H54 (cell line): ENCODE data around the gene ARHGEF11.
A peak's percentile ranks its signal among the peaks of the same experiment; 100 is the strongest.

Source experiments
- DNase-seq: peaks from one replicate; pipeline ENCODE4 v3.0.0; 2011; ENCODE audit warnings: low spot score, mixed read lengths; ENCODE audit not compliant: insufficient read length
- FAIRE-seq: peaks from 3 replicates; lab custom pipeline; 2011; peaks lifted over from hg19 to GRCh38; lab: Jason Lieb, UNC
- POLR2A ChIP-seq: IDR thresholded peaks from 2 replicates; pipeline ENCODE4 v1.6.1; 2011; ENCODE audit warnings: low read depth, mild to moderate bottlenecking, low read length

ARHGEF11 gene

DNA sequence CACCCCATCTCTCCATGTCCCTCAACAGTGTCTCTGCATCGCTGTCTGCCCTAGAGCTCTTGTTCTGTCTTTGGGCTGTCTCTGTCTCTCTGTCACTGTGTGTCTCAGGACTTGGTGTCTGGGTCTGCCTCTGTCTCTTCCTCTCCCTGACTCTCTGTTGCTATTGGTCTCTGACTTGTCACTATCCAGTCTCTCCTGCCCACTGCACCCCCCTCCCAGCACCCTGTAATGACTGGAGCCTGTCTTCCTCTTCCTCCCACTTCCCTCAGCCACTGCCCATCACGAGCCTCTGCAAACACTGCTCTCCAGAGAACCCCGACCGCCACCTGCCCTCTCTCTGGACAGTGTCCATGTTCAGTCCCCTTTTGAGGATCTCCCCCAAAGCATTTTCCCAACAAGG, 139.9 kb downstream of the ARHGEF11 start:
- TF ChIP-seq POLR2A = no peak
- DNase-seq (no peak), FAIRE-seq (no peak)

DNA sequence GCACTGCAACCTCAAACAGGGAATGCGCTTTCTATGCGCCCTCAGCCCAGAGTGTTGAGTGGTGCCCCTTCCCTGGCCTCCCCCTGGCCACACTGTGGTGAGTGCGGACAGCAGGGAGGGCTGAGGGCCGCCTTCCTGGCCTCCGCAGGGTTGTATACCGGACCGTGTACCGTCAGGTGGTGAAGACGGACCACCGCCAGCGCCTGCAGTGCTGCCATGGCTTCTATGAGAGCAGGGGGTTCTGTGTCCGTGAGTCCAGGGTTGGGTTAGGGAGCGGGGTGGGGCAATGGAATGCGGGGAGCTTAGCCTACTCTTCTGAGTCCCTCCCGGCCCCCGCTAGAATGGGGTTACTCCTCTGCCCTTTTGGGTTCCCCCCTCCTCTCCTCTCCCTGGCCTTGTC, 140.4 kb downstream of the ARHGEF11 start:
- no peak for TF ChIP-seq POLR2A
- DNase-seq = no peak
- FAIRE-seq = no peak

DNA sequence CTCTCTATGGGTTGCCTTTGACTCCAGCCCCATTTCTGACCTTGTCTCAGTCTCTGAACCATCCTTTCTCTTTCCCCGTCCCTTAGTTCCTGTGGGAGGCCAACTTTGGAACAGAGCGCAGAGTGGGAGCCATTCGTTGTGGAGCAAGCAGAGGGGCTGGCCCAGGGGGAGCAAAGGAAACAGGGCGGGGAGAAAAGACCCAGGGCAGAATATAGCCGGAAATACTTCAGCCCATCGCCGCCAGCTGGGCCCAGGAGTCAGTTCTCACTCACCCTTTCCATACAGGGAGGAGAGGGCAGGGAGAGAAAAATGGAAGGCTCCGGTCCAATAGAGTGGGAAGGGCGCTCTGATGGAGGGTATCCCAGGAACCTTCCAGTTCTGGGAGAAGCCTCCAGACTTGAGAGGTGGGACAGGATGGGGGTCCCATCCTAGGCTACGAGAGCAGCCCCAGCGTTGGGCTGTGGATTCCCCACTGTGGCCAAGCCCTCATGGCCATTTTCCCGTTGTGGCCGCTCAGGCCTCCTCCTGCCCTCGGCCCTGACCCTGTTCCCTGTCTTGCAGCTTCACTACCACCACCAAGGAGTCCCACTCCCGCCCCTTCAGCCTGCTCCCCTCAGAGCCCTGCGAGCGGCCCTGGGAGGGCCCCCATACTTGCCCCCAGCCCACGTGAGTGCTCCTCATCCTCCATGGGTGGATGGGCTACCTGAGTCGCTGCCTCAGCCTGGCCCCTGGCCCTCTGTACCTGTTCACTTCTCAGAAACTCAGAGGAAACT, 141.2 kb downstream of the ARHGEF11 start:
- DNase-seq (no peak), FAIRE-seq (no peak)
- no peak for TF ChIP-seq POLR2A

DNA sequence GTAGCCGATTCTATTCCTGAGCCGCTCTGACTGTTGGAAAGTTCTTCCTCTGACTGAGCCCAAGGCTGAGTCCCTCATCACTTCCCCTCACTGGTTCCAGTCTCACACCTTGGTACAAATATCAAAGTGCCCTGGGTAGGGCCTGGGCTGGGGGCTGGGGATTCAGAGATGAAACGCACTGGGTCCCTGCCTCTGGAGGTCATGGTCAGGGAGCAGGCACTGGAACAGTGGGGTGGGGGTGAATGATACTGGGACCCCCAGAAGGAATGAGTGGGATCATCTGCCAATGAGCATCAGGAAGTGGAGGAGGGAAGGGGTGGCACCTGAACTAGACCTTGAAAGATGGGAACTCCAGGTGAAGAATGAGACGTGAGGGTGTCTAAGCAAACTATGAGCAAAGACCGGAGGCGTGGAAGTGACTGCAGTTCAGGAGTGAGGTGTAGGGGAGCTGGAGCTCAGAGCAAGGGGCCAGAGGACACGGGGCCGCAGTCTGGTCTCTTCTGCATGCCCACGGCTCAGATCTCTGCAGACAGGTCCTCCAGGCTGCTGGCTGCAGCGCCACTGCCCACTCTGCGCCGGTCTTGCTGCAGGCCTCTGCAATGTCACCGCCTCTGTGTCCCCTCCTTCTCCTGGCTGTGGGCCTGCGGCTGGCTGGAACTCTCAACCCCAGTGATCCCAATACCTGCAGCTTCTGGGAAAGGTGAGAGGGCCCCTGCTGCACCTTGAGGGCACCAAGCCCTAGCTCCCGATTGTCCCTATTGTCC, 142.0 kb downstream of the ARHGEF11 start:
- DNase-seq (no peak), FAIRE-seq (no peak)
- no peak for TF ChIP-seq POLR2A

DNA sequence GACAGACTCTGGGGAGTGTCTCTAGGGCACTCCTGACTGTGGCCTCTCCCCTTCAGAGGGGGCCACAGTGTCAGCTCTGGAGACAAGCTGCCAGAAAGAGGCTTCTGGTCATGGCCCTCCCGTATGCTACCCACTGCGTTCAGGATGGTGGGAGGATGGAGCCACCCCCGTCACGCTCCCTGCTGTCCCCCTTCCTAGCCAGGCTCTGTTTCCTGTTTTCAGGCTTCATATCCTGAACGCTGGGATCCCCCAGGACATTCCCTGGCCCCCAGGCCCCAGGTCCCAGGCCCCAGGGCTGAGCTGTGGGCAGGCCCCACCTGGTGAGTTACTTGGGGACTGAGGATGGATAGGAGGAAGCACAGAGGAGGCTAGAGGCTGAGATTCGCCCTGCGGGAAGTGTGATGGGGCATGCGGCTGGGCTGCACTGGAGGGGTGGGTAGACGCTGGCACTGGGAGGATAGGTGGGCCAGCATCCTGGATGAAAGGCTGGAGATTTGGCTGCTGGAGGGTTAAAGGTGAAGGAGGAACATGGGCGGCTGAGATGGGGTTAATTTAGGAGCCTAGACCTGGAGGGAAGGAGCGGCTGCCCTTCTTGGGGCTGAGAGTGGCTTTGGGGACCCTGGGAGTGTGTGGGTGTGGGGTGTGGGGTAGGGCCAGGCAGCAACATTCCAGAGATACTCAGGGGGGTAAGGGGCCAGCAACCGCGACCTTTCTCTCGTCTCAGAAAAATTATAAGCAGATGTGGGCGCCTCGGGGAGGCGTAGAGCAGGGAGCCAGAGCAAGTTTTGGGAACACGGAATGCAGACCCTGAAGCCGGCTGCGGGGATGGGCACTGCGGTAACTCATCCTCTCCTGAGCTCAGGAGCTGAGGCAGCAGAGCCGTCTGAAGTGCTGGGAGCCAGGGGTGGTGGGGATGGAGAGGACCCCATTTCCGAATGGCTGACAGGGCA, 143.3 kb downstream of the ARHGEF11 start:
- DNase-seq (no peak), FAIRE-seq (no peak)
- no peak for TF ChIP-seq POLR2A

DNA sequence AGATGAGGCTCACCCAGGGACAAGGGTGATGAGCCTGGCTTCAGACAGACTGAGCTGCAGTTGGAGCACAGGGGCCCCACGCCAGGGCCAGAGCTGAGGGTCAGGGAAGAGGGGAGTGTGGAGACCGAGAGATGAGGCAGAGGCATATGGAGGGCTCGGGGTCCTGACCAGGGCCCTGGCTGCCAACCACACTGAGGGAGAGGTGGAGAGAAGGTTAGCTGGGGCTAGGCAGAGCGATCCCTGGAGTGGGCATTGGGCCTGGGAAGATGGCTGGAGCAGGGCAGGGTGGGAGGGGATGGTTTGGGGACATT, 144.0 kb downstream of the ARHGEF11 start:
- no peak for DNase-seq
- no peak for TF ChIP-seq POLR2A
- FAIRE-seq = no peak

DNA sequence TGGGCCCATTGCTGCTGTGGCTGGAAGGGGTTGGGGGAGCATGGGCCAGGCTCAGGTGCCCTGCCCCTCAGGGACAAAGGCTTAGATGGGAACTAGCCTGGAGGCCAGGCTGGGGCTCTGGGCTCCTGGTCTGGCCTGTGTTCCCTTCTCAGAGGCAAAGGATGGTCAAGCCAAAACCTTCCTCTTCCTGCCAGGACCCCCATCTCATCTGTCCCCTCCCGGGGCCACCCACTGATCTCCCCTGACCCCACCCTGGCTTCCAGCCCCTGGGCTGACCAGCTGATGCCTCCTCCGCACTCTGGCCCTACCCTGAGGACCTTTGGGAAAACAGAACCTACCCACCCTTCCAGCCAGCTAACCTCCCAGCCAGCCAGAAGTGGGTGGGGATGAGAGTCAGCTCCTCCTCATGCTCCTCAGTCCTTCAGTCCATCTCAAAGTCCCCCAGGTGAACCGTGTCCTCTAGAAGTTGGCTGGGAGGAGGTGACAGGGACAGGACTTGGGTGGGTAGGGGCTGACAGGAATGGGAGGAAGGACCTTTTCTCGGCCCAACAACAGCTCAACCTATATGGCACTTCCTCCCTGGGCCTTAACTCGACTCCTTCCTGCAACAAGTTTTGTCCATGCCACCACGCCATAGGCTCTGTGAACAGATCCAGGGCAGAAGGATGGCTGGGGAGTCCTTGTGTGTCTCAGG, 144.5 kb downstream of the ARHGEF11 start:
- no peak for DNase-seq
- FAIRE-seq = no peak
- no peak for TF ChIP-seq POLR2A

DNA sequence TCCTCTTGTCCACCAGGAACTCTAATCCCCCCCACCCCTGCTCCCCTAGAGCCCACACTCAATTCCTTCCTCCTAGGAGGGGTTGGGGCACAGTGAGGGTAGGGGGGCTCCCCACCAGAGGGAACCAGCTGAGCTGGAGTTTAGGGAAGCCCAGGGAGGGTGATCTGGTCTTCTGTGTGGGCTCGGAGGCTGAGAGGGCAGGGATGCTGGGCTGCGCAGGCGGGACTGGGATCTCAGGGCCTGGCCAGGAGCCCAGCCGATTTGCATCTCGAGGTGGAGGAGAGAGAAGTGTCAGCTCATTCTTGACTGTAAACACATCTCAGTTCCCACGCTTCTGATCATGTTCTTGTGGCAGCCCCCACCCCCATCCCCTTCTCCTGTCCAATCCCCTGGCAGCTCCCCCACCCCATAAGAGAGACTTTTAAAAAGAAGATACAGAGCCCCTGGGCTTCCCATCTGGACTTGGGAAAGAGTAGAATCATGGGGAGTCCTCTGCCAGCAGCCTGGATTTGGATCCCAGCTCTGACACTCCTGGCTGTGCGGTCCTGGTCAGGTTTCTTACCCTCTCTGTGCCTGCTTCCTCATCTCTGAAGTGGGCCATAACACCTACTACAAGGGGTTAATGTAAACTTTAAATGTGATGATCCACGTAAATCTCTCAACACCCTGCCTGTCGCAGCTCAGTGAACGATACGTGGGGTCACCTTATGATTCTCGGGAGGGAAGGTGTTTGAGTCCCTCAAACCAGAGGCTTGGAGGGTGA, 145.4 kb downstream of the ARHGEF11 start:
- DNase-seq = no peak
- no peak for TF ChIP-seq POLR2A
- no peak for FAIRE-seq

DNA sequence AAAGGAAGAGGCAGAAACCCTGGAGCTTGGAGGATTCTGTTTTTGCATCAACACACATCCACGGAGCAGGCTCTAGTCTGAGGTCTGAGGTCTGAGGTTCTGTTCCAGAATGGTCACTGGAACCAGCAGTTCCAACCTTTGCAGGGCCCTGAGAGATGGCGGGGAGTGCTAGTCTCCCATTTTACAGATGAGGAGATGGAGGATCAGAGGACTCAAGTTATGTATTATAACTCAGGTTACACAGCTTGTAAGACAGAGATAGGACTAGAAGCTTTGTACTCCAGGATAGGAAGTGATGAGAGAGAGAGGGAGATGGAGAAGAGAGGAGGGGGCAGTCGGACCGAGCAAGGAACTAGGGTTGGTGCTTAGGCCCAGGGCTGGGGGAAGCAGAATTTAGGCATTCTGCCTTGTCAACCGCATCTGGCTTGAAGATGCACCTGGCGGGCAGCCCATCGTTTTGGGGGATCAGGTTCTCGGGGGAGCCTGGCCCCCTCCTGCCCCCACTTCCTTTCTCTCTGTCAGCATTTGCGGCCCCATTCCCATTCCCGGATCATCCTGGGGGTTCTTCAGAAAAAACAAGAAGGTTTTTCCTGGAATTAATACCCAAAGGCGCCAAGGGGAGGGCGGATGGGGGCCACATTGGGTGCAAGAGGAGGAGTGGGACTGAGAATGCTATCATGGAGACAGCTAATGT, 146.4 kb downstream of the ARHGEF11 start:
- DNase-seq (no peak), FAIRE-seq (no peak)
- TF ChIP-seq POLR2A = no peak

DNA sequence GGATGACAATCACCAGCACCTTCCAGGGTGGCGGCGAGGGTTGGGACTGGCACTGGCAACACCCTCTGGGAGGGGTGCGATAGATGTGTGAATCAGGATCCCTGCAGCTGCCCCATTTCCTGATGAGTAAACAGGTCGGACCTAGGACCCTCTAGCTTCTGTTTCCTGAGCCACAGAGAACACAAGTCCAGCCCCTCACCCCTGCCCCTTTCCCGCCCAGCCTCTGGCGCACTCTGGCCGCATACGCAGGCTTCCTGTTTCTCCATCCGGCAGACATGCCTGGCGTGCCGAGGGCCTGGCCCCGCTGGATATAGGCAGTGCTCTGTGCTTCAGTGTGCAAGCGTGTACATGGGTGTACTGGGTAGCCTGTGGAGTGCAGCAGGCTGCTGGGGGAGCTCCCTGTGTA, 147.4 kb downstream of the ARHGEF11 start:
- TF ChIP-seq POLR2A = no peak
- FAIRE-seq (no peak), DNase-seq (peak; percentile 80)

DNA sequence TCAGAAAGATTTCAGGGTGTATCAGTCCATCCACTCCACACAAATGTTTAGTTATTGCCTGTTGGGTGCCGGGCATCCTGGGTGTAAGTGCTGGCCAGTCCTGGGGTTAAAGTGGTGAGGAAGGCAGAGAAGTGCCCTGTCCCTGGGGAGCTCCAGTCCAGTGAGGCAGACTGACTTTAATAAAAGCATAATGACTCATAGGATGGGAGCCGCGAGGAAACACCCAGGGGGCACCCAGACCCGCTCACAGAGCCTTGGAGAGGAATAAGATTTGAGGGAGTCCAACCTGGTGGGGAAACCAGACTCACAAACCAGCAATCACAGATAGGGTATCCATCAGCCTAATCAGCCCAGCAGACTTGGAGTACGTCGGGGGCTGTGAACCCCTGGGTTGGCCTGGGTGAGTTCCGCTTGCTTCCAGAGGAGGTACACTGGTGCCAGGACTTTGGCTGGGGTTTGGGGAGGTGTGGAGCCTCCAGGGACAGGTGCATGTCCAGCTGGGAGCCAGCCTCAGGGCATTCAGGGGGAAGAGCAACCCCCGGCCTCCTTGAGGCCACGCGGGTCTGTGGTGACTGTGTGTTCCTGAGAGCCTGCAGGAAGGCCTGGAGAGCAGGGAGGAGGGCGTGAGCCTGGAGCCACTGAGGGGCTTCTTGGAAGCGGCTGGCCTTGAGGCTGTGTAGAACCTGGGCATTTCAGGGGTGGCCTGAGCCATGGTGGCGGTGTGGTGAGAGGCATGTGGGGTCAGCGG, 148.3 kb downstream of the ARHGEF11 start:
- no peak; the same call in 1 of the 2 replicates for TF ChIP-seq POLR2A
- DNase-seq (peak; percentile 86), FAIRE-seq (no peak)
